Esophagus (tissue), 2 donors: Measurements from ENCODE around the gene AP3S1. TPM values are rescaled to one million over a fixed set of nuclear protein-coding genes. Genes with fewer than 3 reads are reported as not detected.
"Not testable (repeated sequence)": the region's sequence is repeated elsewhere in the genome, so short reads cannot be mapped to it uniquely, and the experiment has no call there.

Experiments used
- H3K27ac ChIP-seq, 2 donors: one replicate each; pipeline ENCODE4 v1.5.1; 2013; ENCODE audit warnings: low read depth in 2 of 2, mild to moderate bottlenecking in 2 of 2, inconsistent platforms in 1 of 2, low read length in 1 of 2, moderate library complexity in 1 of 2
- H3K27me3 ChIP-seq, 2 donors: one replicate each; pipeline ENCODE4 v1.6.1; 2013; ENCODE audit warnings: low read length in 2 of 2, control low read depth in 1 of 2, mild to moderate bottlenecking in 1 of 2; ENCODE audit not compliant: insufficient read depth in 2 of 2, control insufficient read depth in 1 of 2
- H3K36me3 ChIP-seq, 2 donors: one replicate each; pipeline ENCODE4 v1.6.1; 2013; ENCODE audit warnings: low read length in 1 of 2; ENCODE audit not compliant: control insufficient read depth in 2 of 2, insufficient read depth in 2 of 2
- H3K4me1 ChIP-seq, 2 donors: one replicate each; pipeline ENCODE4 v1.6.1; 2013; ENCODE audit warnings: low read length in 1 of 2; ENCODE audit not compliant: control insufficient read depth in 2 of 2, insufficient read depth in 2 of 2
- H3K4me3 ChIP-seq, 2 donors: one replicate each; pipeline ENCODE4 v1.5.1; 2013; ENCODE audit warnings: low read length in 2 of 2, mild to moderate bottlenecking in 2 of 2, low read depth in 1 of 2, moderate library complexity in 1 of 2
- H3K9me3 ChIP-seq, 2 donors: one replicate each; pipeline ENCODE4 v1.6.1; 2013; ENCODE audit warnings: mild to moderate bottlenecking in 2 of 2, low read depth in 1 of 2, low read length in 1 of 2, moderate library complexity in 1 of 2; ENCODE audit not compliant: control insufficient read depth in 2 of 2, insufficient read depth in 1 of 2
- WGBS, 2 donors: extraction: QIAGEN DNeasy Blood & Tissue Kit; methylation state at CpG; one replicate each; pipeline ENCODE4 v1.1.7; 2013; 5-methylcytosine and 5-hydroxymethylcytosine counted together
- polyA plus RNA-seq, 2 donors: library from polyadenylated mRNA; stranded (reverse); fragments of 200-250 nt; gene quantifications; one replicate each; pipeline ENCODE4 v1.2.3, GENCODE V29; 2013
- donor health status: healthy with polysubstance abuse.
- donor health status: Bipolar disorder and iron deficiency.

Gene AP3S1
- polyA plus RNA-seq, 2 donors: 60.5 to 79.4 TPM

DNA sequence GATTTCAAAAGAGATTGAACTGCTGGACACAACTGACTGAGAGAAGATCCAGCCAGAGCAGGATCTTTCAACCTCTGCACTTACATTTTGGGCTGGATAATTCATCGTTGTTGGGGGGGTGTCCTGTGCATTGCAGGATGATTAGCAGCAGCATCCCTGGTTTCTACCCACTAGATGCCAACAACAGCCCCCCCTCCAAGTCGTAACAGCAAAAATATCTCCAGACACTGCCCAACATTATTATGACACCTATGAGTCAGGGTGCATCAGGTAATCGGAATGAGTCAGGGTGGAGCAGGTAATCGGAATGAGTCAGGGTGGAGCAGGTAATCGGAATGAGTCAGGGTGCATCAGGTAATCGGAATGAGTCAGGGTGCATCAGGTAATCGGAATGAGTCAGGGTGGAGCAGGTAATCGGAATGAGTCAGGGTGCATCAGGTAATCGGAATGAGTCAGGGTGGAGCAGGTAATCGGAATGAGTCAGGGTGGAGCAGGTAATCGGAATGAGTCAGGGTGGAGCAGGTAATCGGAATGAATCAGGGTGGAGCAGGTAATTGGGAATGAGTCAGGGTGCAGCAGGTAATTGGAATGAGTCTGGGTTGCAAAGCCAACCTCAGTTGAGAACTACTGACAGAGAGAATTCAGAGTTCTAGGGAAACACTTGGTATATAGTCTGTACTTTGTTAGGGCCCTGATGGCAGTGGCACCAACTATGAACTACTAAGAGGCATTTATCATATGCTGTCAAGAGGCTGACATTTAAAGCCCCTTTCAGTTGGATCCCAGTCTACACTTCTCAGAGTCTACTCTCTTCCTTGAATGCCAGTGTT is 87.1 kb downstream of the AP3S1 start:
- not testable (repeated sequence) for H3K4me1 ChIP-seq, H3K4me3 ChIP-seq, H3K36me3 ChIP-seq, H3K27ac ChIP-seq, H3K27me3 ChIP-seq, H3K9me3 ChIP-seq
- WGBS, 2 donors: 82 to 84% methylated on average over 12 of the region's 12 CpGs

- WGBS, 2 donors: 92 to 93% methylated on average over 17 of the region's 17 CpGs
- H3K4me3 ChIP-seq: not testable (repeated sequence)
Measured at GRCh38 chr5:115930171-115930570, 88.4 kb downstream of the AP3S1 start.

DNA sequence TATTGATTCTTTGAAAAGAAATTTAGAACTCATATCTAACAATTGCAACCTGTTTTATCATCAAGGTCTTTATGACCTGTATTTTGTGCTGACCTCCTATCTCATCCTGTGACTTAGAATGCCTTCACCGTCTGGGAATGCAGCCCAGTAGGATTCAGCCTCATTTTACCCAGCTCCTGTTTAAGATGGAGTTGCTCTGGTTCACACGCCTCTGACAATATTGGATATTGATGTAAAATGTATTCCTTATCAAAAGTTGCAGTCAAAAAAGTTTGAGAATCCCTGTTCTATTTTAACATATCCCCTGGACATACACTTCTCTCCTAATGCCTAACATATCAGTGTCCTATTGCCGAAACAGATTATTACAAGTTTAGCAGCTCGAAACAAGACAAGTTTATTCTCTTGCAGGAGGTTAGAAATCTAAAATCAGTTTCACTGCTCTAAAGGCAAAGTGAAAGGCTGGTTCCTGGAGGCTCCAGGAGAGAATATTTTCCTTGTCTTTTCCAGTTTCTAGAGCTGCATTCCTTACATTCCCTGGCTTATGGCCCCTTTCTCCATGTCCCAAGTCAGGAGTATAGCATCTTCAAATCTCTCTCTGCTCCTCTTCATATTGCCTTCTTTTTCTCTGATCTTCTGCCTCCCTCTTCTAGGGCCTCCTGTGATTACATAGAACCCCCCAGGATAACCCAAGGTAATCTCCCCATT is 89.0 kb downstream of the AP3S1 start:
- Histone ChIP-seq H3K4me3 (no peak overlapping the region), H3K36me3 (no peaks in the 10 kb centered on the region), H3K4me1 (no peaks in the 10 kb centered on the region), H3K9me3 (no peaks in the 10 kb centered on the region), H3K27me3 (no peaks in the 10 kb centered on the region), H3K27ac (no peak overlapping the region)
- 92 to 93% methylated on average over 4 of the region's 4 CpGs for WGBS, 2 donors

More at GRCh38 chr5:115930171-115930570, 88.4 kb downstream of the AP3S1 start:
- H3K9me3 ChIP-seq, H3K27ac ChIP-seq, H3K4me1 ChIP-seq, H3K36me3 ChIP-seq, H3K27me3 ChIP-seq: not testable (repeated sequence)

- no peak overlapping the region for H3K4me3 ChIP-seq
- no peaks in the 10 kb centered on the region for H3K9me3 ChIP-seq
- H3K4me1 ChIP-seq: no peaks in the 10 kb centered on the region
- no peak overlapping the region for H3K27ac ChIP-seq
- no peaks in the 10 kb centered on the region for H3K27me3 ChIP-seq
- WGBS, 2 donors: 90 to 91% methylated on average over 6 of the region's 6 CpGs
- H3K36me3 ChIP-seq: no peaks in the 10 kb centered on the region
Measured at GRCh38 chr5:115932991-115933390, 91.3 kb downstream of the AP3S1 start.

DNA sequence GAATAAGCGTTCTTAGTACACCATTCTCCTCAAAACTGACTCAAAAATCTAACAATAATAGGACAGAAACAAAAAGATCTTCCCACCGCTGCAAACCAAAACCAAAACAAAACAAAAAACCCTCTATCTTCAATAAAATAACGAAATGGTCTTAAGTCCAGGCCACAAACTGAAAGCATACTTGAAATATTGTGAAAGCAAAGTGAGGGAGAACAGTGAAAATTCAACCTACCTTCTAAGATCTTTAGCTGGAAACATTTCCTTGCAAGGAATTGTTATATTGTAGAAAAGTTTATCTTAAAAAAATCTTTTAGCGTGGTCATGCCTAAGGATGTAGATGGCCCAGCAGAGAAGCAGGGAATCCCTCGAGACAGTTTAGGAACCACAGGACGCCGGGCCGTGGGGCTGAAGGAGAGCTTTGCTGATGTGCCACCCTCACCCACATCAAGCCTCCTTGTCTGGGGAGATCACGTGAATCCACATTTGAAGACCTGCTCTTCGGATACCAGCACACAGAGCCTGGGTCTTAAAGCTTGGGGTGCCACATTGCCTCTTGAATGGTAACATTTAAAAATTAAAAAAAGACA is 92.7 kb downstream of the AP3S1 start:
- 90% methylated on average over 10 of the region's 10 CpGs for WGBS, 2 donors

DNA sequence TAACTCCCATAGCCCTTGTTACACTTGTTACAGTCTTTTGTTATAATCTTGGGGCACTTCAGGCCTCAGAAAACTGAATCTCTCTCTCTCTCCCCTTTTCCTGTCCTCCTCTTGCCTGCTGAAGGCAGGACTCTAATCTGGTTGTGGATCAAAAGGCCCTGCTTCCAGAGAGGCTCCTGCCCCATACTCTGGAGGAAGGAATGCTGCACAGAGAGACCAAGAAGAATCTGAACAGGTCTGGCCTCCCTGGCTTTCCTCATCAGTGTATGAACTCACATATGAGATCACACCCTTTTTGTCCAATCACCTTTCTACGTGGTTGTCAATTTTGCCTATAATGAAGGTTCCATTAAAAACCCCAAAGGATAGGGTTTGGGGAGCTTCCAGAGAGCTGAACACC is 94.3 kb downstream of the AP3S1 start:
- H3K36me3 ChIP-seq: no peaks in the 10 kb centered on the region
- WGBS, 2 donors: 85 to 89% methylated on average over 1 of the region's 1 CpG
- H3K27me3 ChIP-seq: no peaks in the 10 kb centered on the region
- no peaks in the 10 kb centered on the region for H3K9me3 ChIP-seq
- H3K4me3 ChIP-seq: no peak overlapping the region
- no peak overlapping the region for H3K27ac ChIP-seq
- no peaks in the 10 kb centered on the region for H3K4me1 ChIP-seq

More for the DNA sequence above, 92.7 kb downstream of the AP3S1 start:
- H3K36me3 ChIP-seq: no peaks in the 10 kb centered on the region
- no peaks in the 10 kb centered on the region for H3K27me3 ChIP-seq
- H3K4me3 ChIP-seq: no peak overlapping the region
- H3K4me1 ChIP-seq: no peaks in the 10 kb centered on the region
- no peaks in the 10 kb centered on the region for H3K9me3 ChIP-seq
- H3K27ac ChIP-seq: no peak overlapping the region

- H3K4me3 ChIP-seq: no peak overlapping the region
- H3K9me3 ChIP-seq: no peaks in the 10 kb centered on the region
- H3K27me3 ChIP-seq: no peaks in the 10 kb centered on the region
- H3K4me1 ChIP-seq: no peaks in the 10 kb centered on the region
- no peaks in the 10 kb centered on the region for H3K36me3 ChIP-seq
- no peak overlapping the region for H3K27ac ChIP-seq
- 48 to 61% methylated on average over 4 of the region's 4 CpGs for WGBS, 2 donors
Measured at GRCh38 chr5:115939059-115939458, 97.3 kb downstream of the AP3S1 start.

DNA sequence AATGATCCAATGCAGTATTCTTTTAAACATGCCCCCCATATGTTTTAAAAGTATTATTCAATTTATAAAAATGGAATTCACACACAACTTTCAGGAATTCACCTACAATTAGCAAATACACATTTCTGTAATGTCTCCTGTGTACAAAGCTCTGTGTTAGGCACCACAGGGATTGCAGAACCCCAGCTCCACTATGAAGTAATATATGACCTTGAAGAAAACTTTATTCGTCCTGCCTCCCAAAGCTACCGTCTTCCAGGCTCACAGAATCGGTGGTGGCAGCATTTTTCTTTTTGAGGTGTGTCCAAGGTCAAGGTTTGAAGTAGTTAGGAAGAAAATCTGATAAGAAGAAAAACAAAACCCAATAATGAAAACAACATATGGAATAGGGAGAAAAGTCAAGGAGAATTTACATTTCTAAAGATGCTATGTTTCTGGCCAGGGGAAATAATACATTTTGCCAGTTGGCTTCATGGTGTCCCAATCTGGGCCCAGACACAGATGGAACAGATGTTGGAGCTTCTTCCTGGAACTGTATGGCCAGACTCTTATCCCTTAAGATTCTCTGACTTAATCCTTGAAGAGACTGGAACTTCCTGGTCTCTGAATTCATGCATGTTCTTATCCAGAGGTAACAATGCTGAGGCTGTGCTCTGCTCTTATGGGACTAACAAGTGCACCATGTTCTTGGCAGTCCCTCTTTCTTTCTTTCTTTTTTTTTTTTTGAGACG is 98.5 kb downstream of the AP3S1 start:
- 64 to 84% methylated on average over 3 to 4 of the region's 4 CpGs for WGBS, 2 donors
- H3K4me1 ChIP-seq: no peaks in the 10 kb centered on the region
- H3K27me3 ChIP-seq: no peaks in the 10 kb centered on the region

DNA sequence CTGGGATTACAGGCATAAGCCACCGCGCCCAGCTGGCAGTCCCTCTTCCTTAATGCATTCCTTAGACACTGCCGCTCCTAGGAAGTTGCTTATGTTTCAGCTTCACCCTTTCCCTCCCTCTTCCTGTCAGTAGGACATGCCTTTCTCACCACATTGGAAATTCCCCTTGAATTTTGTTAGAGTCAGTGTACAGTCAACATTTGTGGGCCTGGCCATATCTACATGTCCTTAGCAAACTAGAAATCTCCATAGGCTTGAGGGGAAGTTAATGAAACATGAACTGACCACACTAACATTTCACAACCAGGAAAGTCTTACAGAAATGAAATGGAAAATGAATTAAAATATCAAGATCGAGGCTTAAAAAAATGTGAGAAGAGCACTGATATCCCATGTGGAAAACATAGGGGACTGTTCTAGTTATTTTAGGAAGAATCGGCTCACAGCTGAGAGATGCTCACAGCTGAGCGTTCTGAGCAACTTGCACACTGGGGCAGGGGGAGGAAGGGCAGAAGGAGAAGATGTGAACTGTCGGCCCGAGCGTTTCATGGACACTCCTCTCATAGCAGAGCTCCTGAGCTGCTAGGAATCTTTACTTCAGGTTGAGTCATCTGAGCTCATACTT is 99.4 kb downstream of the AP3S1 start:
- 80 to 84% methylated on average over 9 of the region's 9 CpGs for WGBS, 2 donors
- no peak overlapping the region for H3K27ac ChIP-seq

More for the DNA sequence above, 98.5 kb downstream of the AP3S1 start:
- no peaks in the 10 kb centered on the region for H3K36me3 ChIP-seq
- no peak overlapping the region for H3K4me3 ChIP-seq
- H3K9me3 ChIP-seq: no peaks in the 10 kb centered on the region
- H3K27ac ChIP-seq: no peak overlapping the region

More for the DNA sequence above, 99.4 kb downstream of the AP3S1 start:
- H3K4me3 ChIP-seq: no peak overlapping the region
- H3K27me3 ChIP-seq: no peaks in the 10 kb centered on the region
- no peaks in the 10 kb centered on the region for H3K36me3 ChIP-seq
- no peaks in the 10 kb centered on the region for H3K4me1 ChIP-seq
- no peaks in the 10 kb centered on the region for H3K9me3 ChIP-seq
